SK-N-MC (cell line): ENCODE results near the gene KIRREL1.

Source experiments
- DNase-seq: peaks from one replicate; pipeline ENCODE4 v3.0.0-alpha.2; 2011; ENCODE audit warnings: low read depth, low spot score
- H3K27ac ChIP-seq: fragments of 200-600 bp; sonication (generic); 2 replicates; pipeline ENCODE4 v1.5.1; 2016; ENCODE audit warnings: mixed run types
- H3K36me3 ChIP-seq: fragments of 200-600 bp; sonication (generic); 2 replicates; pipeline ENCODE4 v1.6.1; 2017; ENCODE audit warnings: antibody characterized with exemption, low read length, mixed read lengths; ENCODE audit not compliant: insufficient read depth
- H3K4me3 ChIP-seq: fragments of 200-600 bp; sonication (generic); 2 replicates; pipeline ENCODE4 v1.5.1; 2016
- H3K9ac ChIP-seq: fragments of 200-600 bp; sonication (generic); 2 replicates; pipeline ENCODE4 v1.8.0; 2017; ENCODE audit warnings: mixed run types, mixed read lengths; ENCODE audit not compliant: insufficient read length
- H3K9me3 ChIP-seq: fragments of 200-600 bp; sonication (generic); 2 replicates; pipeline ENCODE4 v1.6.1; 2017; ENCODE audit warnings: low read depth, mild to moderate bottlenecking, antibody characterized with exemption, low read length, moderate library complexity, mixed read lengths
- EZH2 ChIP-seq: fragments of 200-600 bp; sonication (generic); IDR thresholded peaks from one replicate; pipeline ENCODE4 v1.6.1; 2017; ENCODE audit warnings: antibody characterized with exemption
- FOXP2 ChIP-seq: optimal IDR thresholded peaks from 2 replicates; pipeline ENCODE3; 2011; ENCODE audit warnings: mild to moderate bottlenecking, moderate library complexity; ENCODE audit not compliant: insufficient read depth; ENCODE audit errors: extremely low read length, control extremely low read depth
- POLR2AphosphoS5 ChIP-seq: IDR thresholded peaks from 2 replicates; pipeline ENCODE4 v1.6.1; 2012; ENCODE audit warnings: mild to moderate bottlenecking, low read depth, low read length, borderline replicate concordance

Gene KIRREL1

DNA sequence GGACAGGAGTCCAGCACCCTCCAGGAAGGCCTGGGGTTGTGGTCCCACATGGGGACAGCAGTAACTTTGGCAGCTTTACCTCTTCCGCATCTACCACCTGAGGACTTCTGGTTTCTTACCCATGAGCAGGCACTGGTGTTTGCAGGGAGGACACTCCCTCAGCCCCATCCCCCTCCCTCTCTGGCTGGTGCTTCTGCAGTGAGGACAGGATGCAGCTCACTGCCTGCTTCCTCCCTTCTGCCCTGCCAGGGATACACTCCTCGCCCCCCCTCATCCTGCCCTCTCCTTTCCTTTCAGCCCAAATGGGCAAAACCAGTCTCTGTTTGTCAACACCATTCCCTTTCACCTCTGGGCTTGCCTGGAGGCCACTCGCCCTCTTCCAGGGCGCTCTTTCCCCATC lies 62.4 kb downstream of the KIRREL1 start:
- TF ChIP-seq EZH2, result no peak
- no peak for TF ChIP-seq POLR2AphosphoS5
- TF ChIP-seq FOXP2, result no peak
- H3K36me3 ChIP-seq, result no peaks in the 10 kb centered on the region
- no peak overlapping the region for H3K9ac ChIP-seq
- no peak overlapping the region for H3K27ac ChIP-seq
- no peaks in the 10 kb centered on the region for H3K9me3 ChIP-seq
- no peak overlapping the region for H3K4me3 ChIP-seq
- no peak for DNase-seq

DNA sequence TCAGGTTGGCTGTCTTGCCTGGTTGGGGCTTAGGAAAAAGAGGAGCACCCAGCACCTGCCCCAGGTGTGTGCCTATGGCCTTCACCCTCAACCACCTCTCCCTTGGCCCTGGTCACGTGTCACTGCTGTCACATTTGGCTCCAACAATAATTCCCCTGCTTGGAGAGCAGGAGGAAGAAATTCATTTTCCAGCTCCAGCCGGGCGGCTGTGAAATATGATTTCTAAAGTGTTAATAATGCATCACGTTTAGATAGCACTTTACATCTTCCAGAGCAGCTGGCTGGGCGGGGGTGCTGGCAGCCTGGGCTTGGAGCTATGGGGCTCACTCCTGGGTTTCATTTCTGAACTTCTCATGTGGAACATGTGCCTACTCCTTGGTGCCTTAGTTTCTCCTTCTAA lies 63.1 kb downstream of the KIRREL1 start:
- TF ChIP-seq POLR2AphosphoS5 (no peak), FOXP2 (no peak), EZH2 (no peak)

DNA sequence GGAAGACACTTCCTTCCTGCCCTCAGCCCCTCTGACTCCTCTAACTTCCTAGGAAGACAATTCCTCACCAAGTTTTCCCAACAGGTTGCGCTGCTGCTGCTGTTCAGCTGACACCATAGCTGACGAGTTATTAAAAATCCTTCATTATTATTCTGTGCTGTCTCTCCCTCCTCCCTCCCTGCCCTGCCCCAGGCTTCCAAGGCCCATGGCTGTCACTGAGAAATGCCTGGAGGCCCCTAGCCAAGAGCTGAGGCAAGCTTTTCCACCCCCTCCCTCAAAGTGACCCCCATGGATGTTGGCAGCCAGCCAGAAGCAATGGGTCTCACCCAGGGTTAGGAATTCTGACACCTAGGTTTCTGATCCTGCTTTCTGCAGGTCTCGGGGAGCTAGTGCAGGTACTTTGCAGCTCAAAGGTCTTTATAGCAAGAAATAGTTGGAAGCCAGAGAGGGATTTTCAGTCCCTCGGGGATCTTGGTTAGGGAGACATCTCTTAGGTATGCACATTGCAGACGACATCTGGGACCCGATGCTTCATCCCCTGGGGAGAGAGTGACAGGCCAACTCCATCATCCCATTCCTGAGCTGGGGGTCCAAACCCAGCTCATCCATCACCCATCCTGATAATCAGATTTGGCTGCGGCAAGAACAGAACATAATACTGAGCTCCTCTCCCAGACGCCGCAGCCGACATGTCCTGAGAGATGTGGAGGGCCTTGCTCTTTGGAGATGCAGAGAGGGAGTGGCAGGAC lies 65.0 kb downstream of the KIRREL1 start:
- H3K36me3 ChIP-seq, result no peaks in the 10 kb centered on the region
- no peaks in the 10 kb centered on the region for H3K9me3 ChIP-seq
- H3K9ac ChIP-seq, result no peak overlapping the region
- TF ChIP-seq EZH2, result no peak
- TF ChIP-seq POLR2AphosphoS5, result peak; percentile 30; the same call in 1 of the 2 replicates
- TF ChIP-seq FOXP2, result no peak
- no peak overlapping the region for H3K27ac ChIP-seq
- 0 out of 2 replicates have a peak overlapping the region, but pooled peaks have one; percentile 11 for H3K4me3 ChIP-seq
- no peak for DNase-seq

More for the DNA sequence above, 63.1 kb downstream of the KIRREL1 start:
- no peak overlapping the region for H3K4me3 ChIP-seq
- H3K9me3 ChIP-seq, result no peaks in the 10 kb centered on the region
- H3K27ac ChIP-seq, result no peak overlapping the region
- H3K36me3 ChIP-seq, result no peaks in the 10 kb centered on the region
- DNase-seq, result no peak
- H3K9ac ChIP-seq, result no peak overlapping the region

DNA sequence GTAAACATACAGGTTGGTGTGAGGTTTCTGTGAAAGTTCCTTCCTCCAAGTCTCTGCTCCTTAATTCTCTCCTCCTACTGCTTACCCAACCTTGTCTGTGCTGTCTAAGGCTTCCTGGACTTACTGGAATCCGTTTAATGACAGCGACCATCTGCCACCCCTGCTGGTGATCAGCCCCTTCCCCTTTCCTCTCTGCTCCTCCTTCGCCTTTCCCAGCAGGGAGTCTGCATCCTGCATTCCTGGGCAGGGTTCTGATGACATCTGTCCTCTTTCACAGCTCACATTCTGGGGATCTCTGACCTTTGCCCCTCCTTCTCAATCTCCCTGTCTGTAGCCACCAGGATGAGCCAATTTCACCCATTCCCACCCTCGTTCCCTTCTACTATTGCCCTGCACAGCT lies 66.5 kb downstream of the KIRREL1 start:
- no peak for DNase-seq
- Histone ChIP-seq H3K4me3 (no peak overlapping the region), H3K36me3 (no peaks in the 10 kb centered on the region), H3K9ac (no peak overlapping the region), H3K9me3 (no peaks in the 10 kb centered on the region), H3K27ac (no peak overlapping the region)
- TF ChIP-seq POLR2AphosphoS5, result no peak
- no peak for TF ChIP-seq FOXP2
- no peak for TF ChIP-seq EZH2

DNA sequence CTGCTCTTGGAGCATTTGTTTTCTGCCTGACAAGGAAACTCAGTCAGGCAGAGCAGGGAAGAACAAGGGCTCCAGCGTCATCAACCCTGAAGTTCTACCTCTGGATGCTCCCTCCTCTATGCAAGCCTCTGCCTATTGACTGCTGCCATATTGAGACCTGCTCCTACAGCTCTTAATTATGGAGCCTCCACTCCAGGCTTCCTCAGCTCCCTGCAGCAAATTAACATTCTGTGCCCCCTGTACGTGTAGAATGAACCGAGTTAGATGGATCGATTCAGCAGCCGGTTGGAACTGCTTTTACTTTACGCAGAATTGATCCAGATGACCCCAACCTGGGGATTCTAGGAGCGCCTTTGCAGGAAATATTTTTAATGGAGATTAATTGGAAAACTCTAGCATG lies 68.7 kb downstream of the KIRREL1 start:
- Histone ChIP-seq H3K36me3 (no peaks in the 10 kb centered on the region), H3K27ac (no peak overlapping the region), H3K9ac (no peak overlapping the region), H3K9me3 (no peaks in the 10 kb centered on the region), H3K4me3 (no peak overlapping the region)
- TF ChIP-seq FOXP2 (no peak), EZH2 (no peak), POLR2AphosphoS5 (no peak)
- no peak for DNase-seq

DNA sequence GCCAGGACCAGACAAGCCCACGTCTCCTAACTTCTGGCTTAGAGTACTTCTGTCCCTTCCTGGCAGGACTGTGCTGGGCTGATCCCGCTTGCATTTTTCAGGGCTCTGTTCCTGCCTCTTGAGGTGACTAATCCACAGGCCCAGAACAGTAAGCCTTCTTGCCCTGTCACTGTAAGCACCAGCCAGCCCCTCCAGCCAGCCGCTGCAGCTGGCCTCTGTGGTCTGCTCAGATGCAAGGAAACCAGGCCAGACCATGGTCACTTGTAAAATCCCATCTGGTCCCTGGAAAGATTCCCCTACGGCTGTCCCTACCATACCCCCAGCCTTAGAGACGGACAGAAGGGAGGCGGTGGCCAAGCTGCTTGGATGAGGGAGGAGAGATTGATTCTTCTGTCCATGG lies 74.2 kb downstream of the KIRREL1 start:
- Histone ChIP-seq H3K9ac (no peak overlapping the region), H3K9me3 (no peaks in the 10 kb centered on the region), H3K4me3 (no peak overlapping the region), H3K36me3 (no peaks in the 10 kb centered on the region), H3K27ac (no peak overlapping the region)
- DNase-seq, result no peak
- TF ChIP-seq FOXP2, result no peak
- TF ChIP-seq EZH2, result no peak
- no peak for TF ChIP-seq POLR2AphosphoS5

DNA sequence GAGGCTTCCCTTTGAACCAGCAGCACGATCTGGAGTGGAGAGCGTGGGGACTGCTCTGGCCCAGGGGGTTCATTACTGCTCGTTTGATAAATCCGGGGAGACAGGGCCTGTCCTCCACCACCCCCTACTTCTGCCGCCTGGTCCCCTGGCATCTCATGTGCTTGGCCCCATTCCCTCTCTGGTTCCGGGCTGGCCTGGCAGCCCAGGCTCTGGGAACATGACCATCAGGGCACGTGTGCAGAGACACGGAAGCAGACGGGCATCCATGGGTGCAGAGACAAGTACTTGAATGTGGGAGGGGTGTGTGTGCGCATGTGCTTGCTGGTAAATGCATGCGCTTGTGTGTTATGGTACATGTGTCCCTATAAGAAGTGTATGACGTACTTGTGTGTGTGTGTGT lies 75.5 kb downstream of the KIRREL1 start:
- no peaks in the 10 kb centered on the region for H3K9me3 ChIP-seq
- no peak overlapping the region for H3K9ac ChIP-seq
- no peak overlapping the region for H3K4me3 ChIP-seq
- H3K36me3 ChIP-seq, result no peaks in the 10 kb centered on the region
- no peak overlapping the region for H3K27ac ChIP-seq
- TF ChIP-seq POLR2AphosphoS5 (no peak), EZH2 (no peak), FOXP2 (no peak)
- DNase-seq, result no peak

DNA sequence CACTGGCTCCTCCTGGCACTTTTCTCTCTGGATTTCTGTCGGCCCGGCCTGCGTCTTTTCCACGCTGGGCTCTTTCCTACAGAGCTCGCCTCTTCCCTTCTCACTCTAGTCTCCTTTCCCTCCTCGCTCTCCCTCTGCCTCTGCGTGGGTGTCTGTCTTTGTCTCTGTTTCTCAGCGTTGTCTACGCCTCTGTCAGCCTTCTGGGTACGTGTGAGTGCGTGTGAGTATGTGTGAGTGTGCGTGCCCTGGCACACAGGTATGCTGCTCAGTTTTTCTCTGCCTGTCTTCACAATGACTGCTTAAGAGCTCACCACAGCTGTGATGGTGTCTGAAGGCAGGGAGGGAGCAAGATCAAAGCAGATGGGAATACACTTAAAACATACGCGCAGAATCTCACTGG lies 77.7 kb downstream of the KIRREL1 start:
- Histone ChIP-seq H3K27ac (no peak overlapping the region), H3K36me3 (no peaks in the 10 kb centered on the region), H3K9me3 (no peaks in the 10 kb centered on the region), H3K9ac (no peak overlapping the region), H3K4me3 (no peak overlapping the region)
- DNase-seq, result no peak
- no peak for TF ChIP-seq EZH2
- TF ChIP-seq POLR2AphosphoS5, result no peak
- TF ChIP-seq FOXP2, result no peak

DNA sequence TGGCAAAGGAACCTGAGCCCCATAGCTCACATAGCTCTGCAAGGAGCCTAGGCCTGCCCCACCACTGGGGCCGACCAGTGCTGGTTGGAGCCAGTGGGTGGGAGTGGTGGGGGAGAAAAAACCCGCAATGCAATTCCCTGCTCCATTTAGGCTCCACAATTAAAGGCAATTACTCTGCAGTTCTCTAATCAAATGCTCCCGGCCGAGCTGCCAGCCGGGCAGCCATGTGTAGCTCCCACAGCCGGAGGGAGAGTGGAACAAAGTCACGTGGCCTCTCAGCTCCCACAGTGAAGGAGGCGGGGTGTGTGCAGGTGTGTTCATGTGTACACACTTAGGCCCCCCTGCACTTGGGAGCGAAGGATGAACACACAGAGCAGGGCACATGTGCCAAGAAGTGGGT lies 81.6 kb downstream of the KIRREL1 start:
- Histone ChIP-seq H3K36me3 (peaks cover 4% of the 10 kb centered on the region; the same call in 1 of the 2 replicates), H3K9ac (no peak overlapping the region), H3K9me3 (no peaks in the 10 kb centered on the region), H3K4me3 (no peak overlapping the region), H3K27ac (no peak overlapping the region)
- no peak for DNase-seq
- TF ChIP-seq POLR2AphosphoS5 (no peak), FOXP2 (no peak)
